Adrenal gland (tissue), 12 donors: Measurements from ENCODE around the gene LPCAT1. TPM values are rescaled to one million over a fixed set of nuclear protein-coding genes. Genes with fewer than 3 reads are reported as not detected.

Experiments used
- DNase-seq, 7 donors: peaks; one replicate each; pipeline ENCODE4 v3.0.0-alpha.2; 2019 to 2020
- H3K27ac ChIP-seq, 5 donors: fragments of 200-600 bp; sonication (generic) in 4 of 5; 1 replicate in 3 of 5; 2 replicates in 2 of 5; pipeline versions ENCODE4 v1.5.1 to v1.8.0; 2016 to 2020; ENCODE audit warnings: mild to moderate bottlenecking in 1 of 5
- H3K27me3 ChIP-seq: fragments of 200-600 bp; 2 replicates; pipeline ENCODE4 v1.8.0; 2021
- H3K36me3 ChIP-seq, 2 donors: fragments of 200-600 bp; replicated peaks in 1 of 2; 1 replicate in 1 of 2; 2 replicates in 1 of 2; pipeline versions ENCODE4 v1.5.1 to v1.8.0; 2018 to 2022
- H3K4me1 ChIP-seq, 2 donors: fragments of 200-600 bp; replicated peaks in 1 of 2; 1 replicate in 1 of 2; 2 replicates in 1 of 2; pipeline versions ENCODE4 v1.5.1 to v1.8.0; 2018 to 2021
- H3K4me3 ChIP-seq, 4 donors: fragments of 200-600 bp; sonication (generic) in 3 of 4; one replicate each; pipeline ENCODE4 v1.5.1; 2016 to 2018
- H3K9me3 ChIP-seq, 3 donors: fragments of 200-600 bp; sonication (generic) in 1 of 3; replicated peaks in 1 of 3; 1 replicate in 2 of 3; 2 replicates in 1 of 3; pipeline versions ENCODE4 v1.5.1 to v1.8.0; 2016 to 2021
- CTCF ChIP-seq, 6 experiments: fragments of 450-650 bp in 4 of 6; fragments of 200-600 bp in 2 of 6; sonication (generic) in 1 of 6; IDR thresholded peaks; 1 replicate in 5 of 6; 2 replicates in 1 of 6; pipeline versions ENCODE4 v1.5.1 to v1.8.0; 2016 to 2021; ENCODE audit warnings: antibody characterized with exemption in 6 of 6, mild to moderate bottlenecking in 2 of 6, moderate library complexity in 1 of 6
- POLR2A ChIP-seq, 2 donors: fragments of 450-650 bp; IDR thresholded peaks; one replicate each; pipeline ENCODE4 v1.6.1; 2017; ENCODE audit warnings: antibody characterized with exemption in 2 of 2, mild to moderate bottlenecking in 2 of 2, moderate library complexity in 1 of 2
- WGBS, 4 donors: extraction: QIAGEN DNeasy Blood & Tissue Kit in 2 of 4; methylation state at CpG; one replicate each; pipeline versions ENCODE4 v1.1.5 to v1.1.7; 2013 to 2017; 5-methylcytosine and 5-hydroxymethylcytosine counted together
- intact Hi-C, 2 donors: fragments of 100-400 bp; cut with DNase I; formaldehyde crosslinking; loops; one replicate each; pipeline versions ENCODE4 v1.14.1 to v1.15.0; 2022 to 2023
- polyA plus RNA-seq, 3 donors: library from polyadenylated mRNA; stranded (reverse); fragments of 200-250 nt in 2 of 3; fragments of 350-450 nt in 1 of 3; fragmentation: Illumina TruSeq in 1 of 3; extraction: RNeasy Lipid Tissue Mini Kit (QIAGEN cat#74804) in 1 of 3; gene quantifications; one replicate each; pipeline ENCODE4 v1.2.3, GENCODE V29; 2013 to 2014
- total RNA-seq, 9 donors: library from RNA; depleted of rRNA in 4 of 9; stranded (reverse); fragments of >200 nt in 4 of 9; fragments of 120-200 nt in 1 of 9; fragmentation: NEBNext Ultra II Directional in 1 of 9; extraction: Animal tissue kit (Norgen Biotek cat#: 25700) in 1 of 9; gene quantifications; one replicate each; pipeline versions ENCODE4 v1.1.0 to v1.2.4, GENCODE V29; 2013 to 2023
- donor health status: healthy with polysubstance abuse.
- donor health status: Bipolar disorder and iron deficiency.
- donor health status: DM: yes; HTN: yes; CAD: no.
- donor health status: DM: no; HTN: no; CAD: no.
- donor health status: DM: no; HTN: no; CAD: no.
- donor health status: DM: yes; HTN: yes; CAD: no.

Gene LPCAT1
- total and polyA plus RNA-seq, 12 donors: 23.2 to 59.1 (median 42.6) TPM

GRCh38 chr5:1418238-1418920 lies 105.4 kb downstream of the LPCAT1 start:
- Histone ChIP-seq H3K9me3 (no peaks in the 10 kb centered on the region), H3K27me3 (no peaks in the 10 kb centered on the region), H3K36me3 (no peaks in the 10 kb centered on the region), H3K4me1 (no peaks in the 10 kb centered on the region), H3K4me3 (no peak overlapping the region), H3K27ac (no peak overlapping the region)
- no peak for TF ChIP-seq CTCF (IDR thresholded peaks at IDR 0.05)
- no peak for TF ChIP-seq POLR2A (IDR thresholded peaks at IDR 0.05)
- 78 to 85% (median 83%) methylated on average over 2 of the region's 2 CpGs for WGBS, 4 donors
- intact Hi-C loops: no loop called here
- no peak for DNase-seq

GRCh38 chr5:1417586-1418225 lies 106.1 kb downstream of the LPCAT1 start:
- H3K36me3 ChIP-seq: no peaks in the 10 kb centered on the region
- WGBS, 4 donors: 72 to 92% (median 79%) methylated on average over 1 to 6 of the region's 6 CpGs
- H3K27me3 ChIP-seq: no peaks in the 10 kb centered on the region
- intact Hi-C loops: no loop called here
- no peaks in the 10 kb centered on the region for H3K4me1 ChIP-seq
- no peaks in the 10 kb centered on the region for H3K9me3 ChIP-seq
- H3K27ac ChIP-seq: no peak overlapping the region
- DNase-seq: no peak
- TF ChIP-seq CTCF (IDR thresholded peaks at IDR 0.05): no peak
- no peak for TF ChIP-seq POLR2A (IDR thresholded peaks at IDR 0.05)
- no peak overlapping the region for H3K4me3 ChIP-seq

- no peak for TF ChIP-seq CTCF (IDR thresholded peaks at IDR 0.05)
- TF ChIP-seq POLR2A (IDR thresholded peaks at IDR 0.05): no peak
- Histone ChIP-seq H3K9me3 (no peaks in the 10 kb centered on the region), H3K27me3 (no peaks in the 10 kb centered on the region), H3K27ac (no peak overlapping the region), H3K4me3 (no peak overlapping the region), H3K36me3 (no peaks in the 10 kb centered on the region), H3K4me1 (no peaks in the 10 kb centered on the region)
- DNase-seq: no peak
- intact Hi-C loops: no loop called here
- 74 to 89% (median 85%) methylated on average over 8 to 12 of the region's 12 CpGs for WGBS, 4 donors
These were observed 106.8 kb downstream of the LPCAT1 start for GRCh38 chr5:1416856-1417469.

GRCh38 chr5:1415626-1416360 lies 108.0 kb downstream of the LPCAT1 start:
- Histone ChIP-seq H3K36me3 (no peaks in the 10 kb centered on the region), H3K9me3 (no peaks in the 10 kb centered on the region), H3K4me1 (no peaks in the 10 kb centered on the region), H3K4me3 (no peak overlapping the region), H3K27me3 (no peaks in the 10 kb centered on the region), H3K27ac (no peak overlapping the region)
- 74 to 80% (median 76%) methylated on average over 18 to 22 of the region's 22 CpGs for WGBS, 4 donors
- no peak for TF ChIP-seq CTCF (IDR thresholded peaks at IDR 0.05)
- no peak for TF ChIP-seq POLR2A (IDR thresholded peaks at IDR 0.05)
- no peak for DNase-seq
- intact Hi-C loops: no loop called here
